GM12865 (cell line): ENCODE results near the gene LAMTOR2.
"Not testable (repeated sequence)": the region's sequence is repeated elsewhere in the genome, so short reads cannot be mapped to it uniquely, and the experiment has no call there.

ENCODE experiments used
- DNase-seq: peaks from one replicate; pipeline ENCODE4 v3.0.0; 2010; ENCODE audit warnings: low read depth
- H3K4me3 ChIP-seq: 2 replicates; pipeline ENCODE4 v1.5.1; 2011; ENCODE audit warnings: mild to moderate bottlenecking, low read depth, low read length, control low read depth
- CTCF ChIP-seq: IDR thresholded peaks from 2 replicates; pipeline ENCODE4 v1.5.1; 2011; ENCODE audit warnings: low read length, control low read depth, low read depth, inconsistent platforms; ENCODE audit not compliant: insufficient read depth; ENCODE audit errors: missing control alignments

The LAMTOR2 gene

DNA sequence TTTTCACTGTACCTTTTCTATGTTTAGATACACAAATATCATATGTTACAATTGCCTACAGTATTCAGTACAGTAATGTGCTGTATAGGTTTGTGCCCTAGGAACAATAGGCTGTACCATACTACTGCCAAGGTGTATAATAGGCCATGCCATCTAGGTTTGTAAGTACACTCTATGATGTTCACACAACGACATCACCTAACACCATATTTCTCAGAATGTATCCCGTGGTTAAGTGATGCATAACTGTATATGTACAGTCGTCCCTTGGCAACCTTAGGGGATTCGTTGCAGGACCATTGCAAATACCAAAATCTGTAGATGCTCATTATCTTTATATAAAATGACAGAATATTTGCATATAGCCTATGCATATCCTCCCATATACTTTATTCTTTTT lies 28.0 kb upstream of the LAMTOR2 start:
- no peak overlapping the region for H3K4me3 ChIP-seq
- no peak for TF ChIP-seq CTCF
- no peak for DNase-seq

DNA sequence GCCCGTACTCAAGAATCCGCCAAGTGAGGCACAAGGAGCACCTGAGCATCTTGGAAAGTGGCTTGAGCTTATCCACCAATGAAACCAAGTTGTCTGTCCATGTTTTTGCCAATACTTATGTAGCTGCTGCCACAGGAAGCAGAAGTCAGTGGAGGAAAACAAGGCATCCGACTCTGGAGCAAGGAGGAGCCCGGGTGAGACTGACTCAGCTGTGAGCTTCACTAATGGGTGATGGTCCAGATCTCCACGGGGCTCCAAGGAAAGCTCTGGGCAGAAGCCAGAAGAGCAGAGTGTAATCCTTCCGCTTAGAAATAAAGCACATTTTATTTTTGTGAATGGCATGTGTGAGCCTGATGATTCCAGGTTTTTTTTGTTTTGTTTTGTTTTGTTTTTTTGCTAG lies 21.6 kb upstream of the LAMTOR2 start:
- no peak overlapping the region for H3K4me3 ChIP-seq
- DNase-seq, result no peak
- TF ChIP-seq CTCF, result no peak

GRCh38 chr1:156034991-156035390 lies 19.6 kb upstream of the LAMTOR2 start:
- not testable (repeated sequence) for H3K4me3 ChIP-seq, DNase-seq

DNA sequence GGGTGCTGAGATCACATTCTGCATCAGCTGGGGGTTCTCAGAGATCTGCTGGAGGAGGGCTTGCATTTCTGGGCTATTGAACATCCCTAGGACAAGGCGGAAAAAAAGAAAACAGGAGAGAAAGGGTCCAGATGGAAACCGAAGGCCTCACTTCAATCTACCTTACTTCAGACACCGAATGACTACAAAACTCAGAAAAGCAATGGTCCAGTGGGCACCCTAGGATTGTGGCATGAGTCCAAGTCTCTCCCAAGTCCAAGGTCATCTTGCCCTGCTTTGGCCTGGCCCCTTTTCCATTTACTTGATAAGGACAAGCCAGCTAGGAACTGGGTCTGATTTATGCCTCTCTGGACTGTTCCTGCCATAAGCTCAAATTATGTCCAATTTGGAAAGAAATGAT lies 11.8 kb upstream of the LAMTOR2 start:
- no peak overlapping the region for H3K4me3 ChIP-seq
- no peak for TF ChIP-seq CTCF

DNA sequence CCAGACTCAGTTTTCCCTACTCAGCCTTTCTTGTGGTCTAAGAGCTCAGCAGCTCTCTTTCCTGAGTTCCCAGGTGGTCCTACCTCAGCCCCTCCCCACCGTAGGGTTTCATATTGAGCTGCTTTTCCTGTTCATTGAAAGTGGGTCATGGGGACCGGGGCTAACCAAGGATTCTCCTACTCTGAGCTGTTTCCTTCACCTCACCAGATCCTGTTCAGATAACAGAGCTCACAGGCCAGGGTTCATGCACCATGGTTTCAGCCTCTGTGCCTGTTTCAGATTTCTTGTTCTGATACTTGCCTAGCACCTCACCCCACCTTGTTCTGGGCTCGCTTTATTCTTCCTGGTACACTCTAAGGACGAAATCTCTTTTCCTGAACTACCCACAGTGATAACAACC lies 9.5 kb upstream of the LAMTOR2 start:
- TF ChIP-seq CTCF, result no peak
- no peak for DNase-seq

More for the DNA sequence above, 11.8 kb upstream of the LAMTOR2 start:
- DNase-seq, result no peak

GRCh38 chr1:156048663-156049258 lies 5.8 kb upstream of the LAMTOR2 start:
- no peak overlapping the region for H3K4me3 ChIP-seq
- TF ChIP-seq CTCF, result no peak
- DNase-seq, result no peak

More for the DNA sequence above, 9.5 kb upstream of the LAMTOR2 start:
- H3K4me3 ChIP-seq, result no peak overlapping the region

DNA sequence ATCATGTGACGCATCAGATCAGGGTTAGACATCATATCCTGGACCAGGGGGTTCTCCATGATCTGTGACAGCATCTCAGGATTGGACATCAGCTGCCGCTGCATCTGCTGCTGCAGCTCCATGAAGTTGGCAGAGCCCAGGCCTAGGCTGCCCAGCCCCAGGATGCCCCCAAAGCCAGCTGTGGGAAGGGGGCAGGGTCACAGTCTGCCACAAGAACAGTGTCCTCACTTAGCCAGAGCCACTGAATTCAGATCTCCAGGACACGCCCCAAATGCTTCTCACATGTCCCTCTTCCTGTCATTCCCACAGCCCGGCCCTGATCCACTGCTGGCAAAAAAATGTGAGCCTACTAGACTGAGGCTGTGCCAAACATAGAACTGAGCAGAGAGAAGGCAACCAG lies 4.2 kb upstream of the LAMTOR2 start:
- H3K4me3 ChIP-seq, result no peak overlapping the region
- TF ChIP-seq CTCF, result no peak
- no peak for DNase-seq
